HepG2 (cell line): ENCODE data around the gene ZNF792. TPM values are rescaled to one million over a fixed set of nuclear protein-coding genes. Genes with fewer than 3 reads are reported as not detected.
A peak's percentile ranks its signal among the peaks of the same experiment; 100 is the strongest.

Experiments
- CREB1 ChIP-seq, 2 experiments: fragments of 450-650 bp in 1 of 2; IDR thresholded peaks; 2 replicates each; pipeline ENCODE4 v1.6.1; 2016 to 2017; ENCODE audit warnings: control low read depth in 1 of 2, mild to moderate bottlenecking in 1 of 2, missing compliant biosample characterization in 1 of 2, missing genetic modification characterization in 1 of 2
- HNF1A ChIP-seq, 2 experiments: sonication (generic) in 1 of 2; formaldehyde crosslinking in 1 of 2; IDR thresholded peaks; 2 replicates each; pipeline versions ENCODE4 v1.4.0 to v1.6.1; 2016 to 2020; ENCODE audit warnings: borderline replicate concordance in 1 of 2, low read depth in 1 of 2, mild to moderate bottlenecking in 1 of 2, missing genetic modification reagents in 1 of 2
- HNRNPL ChIP-seq: fragments of 200-400 bp; formaldehyde crosslinking; IDR thresholded peaks from 2 replicates; pipeline ENCODE4 v1.6.1; 2017; ENCODE audit warnings: mild to moderate bottlenecking, low read depth, low read length
- KDM1A ChIP-seq: IDR thresholded peaks from 2 replicates; pipeline ENCODE4 v1.6.1; 2016; ENCODE audit warnings: missing compliant biosample characterization
- MED1 ChIP-seq: sonication (generic); formaldehyde crosslinking; IDR thresholded peaks from 2 replicates; pipeline ENCODE4 v1.4.0; 2020; ENCODE audit warnings: missing genetic modification reagents
- NCOA5 ChIP-seq: sonication (generic); formaldehyde crosslinking; IDR thresholded peaks from 2 replicates; pipeline ENCODE4 v1.4.0; 2020; ENCODE audit warnings: missing genetic modification reagents
- TFAP4 ChIP-seq: sonication (generic); IDR thresholded peaks from 2 replicates; pipeline ENCODE4 v1.6.1; 2016; ENCODE audit warnings: low read depth, borderline replicate concordance
- ZNF331 ChIP-seq: sonication (generic); formaldehyde crosslinking; IDR thresholded peaks from 2 replicates; pipeline ENCODE4 v1.4.0; 2020; ENCODE audit warnings: missing genetic modification reagents
- ZNF362 ChIP-seq: sonication (generic); formaldehyde crosslinking; IDR thresholded peaks from 2 replicates; pipeline ENCODE4 v1.4.0; 2020; ENCODE audit warnings: missing genetic modification reagents, mild to moderate bottlenecking, borderline replicate concordance
- polyA plus RNA-seq, 8 experiments: library from polyadenylated mRNA; depleted of rRNA in 3 of 8; stranded (reverse) in 7 of 8; unstranded in 1 of 8; fragments of >200 nt; fragmentation: Illumina TruSeq in 4 of 8; extraction: Trizol in 4 of 8; gene quantifications; 2 replicates each; pipeline versions ENCODE4 v1.2.1 to v1.2.3, GENCODE V29; 2011 to 2016; ENCODE audit warnings: low read depth in 4 of 8, missing spikeins in 1 of 8, mixed read lengths in 1 of 8; ENCODE audit not compliant: insufficient read depth in 1 of 8
- total RNA-seq, 5 experiments: library from RNA; depleted of rRNA; stranded (reverse); fragments of >200 nt; fragmentation: Illumina TruSeq; extraction: Trizol; gene quantifications; 2 replicates each; pipeline ENCODE4 v1.2.3, GENCODE V29; 2016; ENCODE audit warnings: low read depth in 1 of 5

ZNF792 gene
- total and polyA plus RNA-seq, 2 of the 13 experiments (the other 11 are each of a cell fraction or from before 2014, with no cell fraction given) = 5.5 to 11.5 TPM

GRCh38 chr19:34995551-34995950, 31.5 kb upstream of the ZNF792 start (continued):
- TF ChIP-seq HNF1A (IDR thresholded peaks at IDR 0.05; ENCODE audit: low read depth) (peak; percentile 92), HNF1A (CRISPR knock-in tag; IDR thresholded peaks at IDR 0.05; ENCODE audit: borderline replicate concordance) (peak; percentile 95), MED1 (CRISPR knock-in tag) (peak; percentile 44), TFAP4 (0 out of 2 replicates have a peak, but pooled peaks have one; percentile 12), KDM1A (peak; percentile 83; the same call in 1 of the 2 replicates), CREB1 (IDR thresholded peaks at IDR 0.05) (no peak), CREB1 (CRISPR knock-in tag; IDR thresholded peaks at IDR 0.05) (no peak), NCOA5 (CRISPR knock-in tag) (no peak), ZNF331 (0 out of 2 replicates have a peak, but pooled peaks have one; percentile 21), HNRNPL (no peak), ZNF362 (CRISPR knock-in tag) (peak; percentile 83)
